Liver (tissue), 3 donors: ENCODE measurements around the gene CAPN7.

ENCODE experiments used
- EGR1 ChIP-seq, 2 donors: IDR thresholded peaks; 2 replicates each; pipeline ENCODE4 v1.6.1; 2016 to 2018; ENCODE audit warnings: antibody characterized with exemption in 2 of 2, low read depth in 2 of 2
- FOXA1 ChIP-seq: IDR thresholded peaks from 2 replicates; pipeline ENCODE4 v1.6.1; 2016; ENCODE audit warnings: antibody characterized with exemption
- FOXA2 ChIP-seq: IDR thresholded peaks from 2 replicates; pipeline ENCODE4 v1.6.1; 2016; ENCODE audit warnings: antibody characterized with exemption
- RAD21 ChIP-seq, 2 donors: IDR thresholded peaks; 2 replicates each; pipeline ENCODE4 v1.6.1; 2016; ENCODE audit warnings: antibody characterized with exemption in 2 of 2, mild to moderate bottlenecking in 2 of 2
- SP1 ChIP-seq: IDR thresholded peaks from 2 replicates; pipeline ENCODE4 v1.6.1; 2018; ENCODE audit warnings: antibody characterized with exemption, mild to moderate bottlenecking
- TAF1 ChIP-seq: conservative IDR thresholded peaks from 2 replicates; pipeline ENCODE4 v1.6.1; 2016; ENCODE audit warnings: antibody characterized with exemption, mild to moderate bottlenecking
- YY1 ChIP-seq: IDR thresholded peaks from 2 replicates; pipeline ENCODE4 v1.6.1; 2016; ENCODE audit warnings: antibody characterized with exemption, mild to moderate bottlenecking
- TF ChIP-seq, protein P1 (sequence below): fragments of 150-350 bp; IDR thresholded peaks from 2 replicates; pipeline ENCODE4 v1.5.1; 2017; ENCODE audit warnings: improper control_type of control experiment, low read depth, low read length; ENCODE audit not compliant: missing input control
- TF ChIP-seq, protein P2 (sequence below): IDR thresholded peaks from 2 replicates; pipeline ENCODE4 v1.6.1; 2016; ENCODE audit warnings: antibody characterized with exemption
- TF ChIP-seq, protein P3 (sequence below): IDR thresholded peaks from 2 replicates; pipeline ENCODE4 v1.6.1; 2016; ENCODE audit warnings: antibody characterized with exemption, mild to moderate bottlenecking
- TF ChIP-seq, protein P4 (sequence below): IDR thresholded peaks from 2 replicates; pipeline ENCODE4 v1.6.1; 2016; ENCODE audit warnings: antibody characterized with exemption
- donor health status: healthy.
- donor health status: healthy.

DNA sequence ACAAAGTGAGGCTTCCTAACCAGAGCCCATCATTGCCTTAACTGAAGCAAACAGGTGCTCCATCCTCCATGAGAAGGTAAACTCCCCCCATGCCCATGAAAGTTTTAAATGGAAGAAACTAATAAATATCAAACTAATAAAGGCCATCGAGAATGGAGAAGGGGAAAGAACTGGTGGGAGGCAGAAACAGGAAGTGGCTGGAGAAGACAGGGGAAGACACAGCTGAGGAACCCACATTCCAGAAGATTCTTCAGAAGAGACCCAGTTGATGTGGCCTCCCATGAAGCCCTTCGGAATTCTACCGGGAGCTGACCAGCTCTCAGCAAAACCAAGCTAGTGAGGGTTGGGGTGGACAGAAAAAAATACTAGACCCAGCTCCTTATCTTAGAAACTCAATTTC is 84.7 kb downstream of the CAPN7 start:
- TF ChIP-seq, protein P1, sequence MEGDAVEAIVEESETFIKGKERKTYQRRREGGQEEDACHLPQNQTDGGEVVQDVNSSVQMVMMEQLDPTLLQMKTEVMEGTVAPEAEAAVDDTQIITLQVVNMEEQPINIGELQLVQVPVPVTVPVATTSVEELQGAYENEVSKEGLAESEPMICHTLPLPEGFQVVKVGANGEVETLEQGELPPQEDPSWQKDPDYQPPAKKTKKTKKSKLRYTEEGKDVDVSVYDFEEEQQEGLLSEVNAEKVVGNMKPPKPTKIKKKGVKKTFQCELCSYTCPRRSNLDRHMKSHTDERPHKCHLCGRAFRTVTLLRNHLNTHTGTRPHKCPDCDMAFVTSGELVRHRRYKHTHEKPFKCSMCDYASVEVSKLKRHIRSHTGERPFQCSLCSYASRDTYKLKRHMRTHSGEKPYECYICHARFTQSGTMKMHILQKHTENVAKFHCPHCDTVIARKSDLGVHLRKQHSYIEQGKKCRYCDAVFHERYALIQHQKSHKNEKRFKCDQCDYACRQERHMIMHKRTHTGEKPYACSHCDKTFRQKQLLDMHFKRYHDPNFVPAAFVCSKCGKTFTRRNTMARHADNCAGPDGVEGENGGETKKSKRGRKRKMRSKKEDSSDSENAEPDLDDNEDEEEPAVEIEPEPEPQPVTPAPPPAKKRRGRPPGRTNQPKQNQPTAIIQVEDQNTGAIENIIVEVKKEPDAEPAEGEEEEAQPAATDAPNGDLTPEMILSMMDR, result no peak
- TF ChIP-seq TAF1 (no peak), RAD21 (IDR thresholded peaks at IDR 0.05) (no peak), FOXA1 (no peak), FOXA2 (no peak), EGR1 (IDR thresholded peaks at IDR 0.05; ENCODE audit: low read depth in 2 of 2) (no peak), YY1 (no peak), SP1 (no peak)
- TF ChIP-seq, protein P2, sequence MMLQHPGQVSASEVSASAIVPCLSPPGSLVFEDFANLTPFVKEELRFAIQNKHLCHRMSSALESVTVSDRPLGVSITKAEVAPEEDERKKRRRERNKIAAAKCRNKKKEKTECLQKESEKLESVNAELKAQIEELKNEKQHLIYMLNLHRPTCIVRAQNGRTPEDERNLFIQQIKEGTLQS, result no peak
- TF ChIP-seq, protein P3, sequence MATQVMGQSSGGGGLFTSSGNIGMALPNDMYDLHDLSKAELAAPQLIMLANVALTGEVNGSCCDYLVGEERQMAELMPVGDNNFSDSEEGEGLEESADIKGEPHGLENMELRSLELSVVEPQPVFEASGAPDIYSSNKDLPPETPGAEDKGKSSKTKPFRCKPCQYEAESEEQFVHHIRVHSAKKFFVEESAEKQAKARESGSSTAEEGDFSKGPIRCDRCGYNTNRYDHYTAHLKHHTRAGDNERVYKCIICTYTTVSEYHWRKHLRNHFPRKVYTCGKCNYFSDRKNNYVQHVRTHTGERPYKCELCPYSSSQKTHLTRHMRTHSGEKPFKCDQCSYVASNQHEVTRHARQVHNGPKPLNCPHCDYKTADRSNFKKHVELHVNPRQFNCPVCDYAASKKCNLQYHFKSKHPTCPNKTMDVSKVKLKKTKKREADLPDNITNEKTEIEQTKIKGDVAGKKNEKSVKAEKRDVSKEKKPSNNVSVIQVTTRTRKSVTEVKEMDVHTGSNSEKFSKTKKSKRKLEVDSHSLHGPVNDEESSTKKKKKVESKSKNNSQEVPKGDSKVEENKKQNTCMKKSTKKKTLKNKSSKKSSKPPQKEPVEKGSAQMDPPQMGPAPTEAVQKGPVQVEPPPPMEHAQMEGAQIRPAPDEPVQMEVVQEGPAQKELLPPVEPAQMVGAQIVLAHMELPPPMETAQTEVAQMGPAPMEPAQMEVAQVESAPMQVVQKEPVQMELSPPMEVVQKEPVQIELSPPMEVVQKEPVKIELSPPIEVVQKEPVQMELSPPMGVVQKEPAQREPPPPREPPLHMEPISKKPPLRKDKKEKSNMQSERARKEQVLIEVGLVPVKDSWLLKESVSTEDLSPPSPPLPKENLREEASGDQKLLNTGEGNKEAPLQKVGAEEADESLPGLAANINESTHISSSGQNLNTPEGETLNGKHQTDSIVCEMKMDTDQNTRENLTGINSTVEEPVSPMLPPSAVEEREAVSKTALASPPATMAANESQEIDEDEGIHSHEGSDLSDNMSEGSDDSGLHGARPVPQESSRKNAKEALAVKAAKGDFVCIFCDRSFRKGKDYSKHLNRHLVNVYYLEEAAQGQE, result no peak
- TF ChIP-seq, protein P4, sequence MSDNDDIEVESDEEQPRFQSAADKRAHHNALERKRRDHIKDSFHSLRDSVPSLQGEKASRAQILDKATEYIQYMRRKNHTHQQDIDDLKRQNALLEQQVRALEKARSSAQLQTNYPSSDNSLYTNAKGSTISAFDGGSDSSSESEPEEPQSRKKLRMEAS, result no peak
